ENCODE measurements around the gene KRT33B.

DNA sequence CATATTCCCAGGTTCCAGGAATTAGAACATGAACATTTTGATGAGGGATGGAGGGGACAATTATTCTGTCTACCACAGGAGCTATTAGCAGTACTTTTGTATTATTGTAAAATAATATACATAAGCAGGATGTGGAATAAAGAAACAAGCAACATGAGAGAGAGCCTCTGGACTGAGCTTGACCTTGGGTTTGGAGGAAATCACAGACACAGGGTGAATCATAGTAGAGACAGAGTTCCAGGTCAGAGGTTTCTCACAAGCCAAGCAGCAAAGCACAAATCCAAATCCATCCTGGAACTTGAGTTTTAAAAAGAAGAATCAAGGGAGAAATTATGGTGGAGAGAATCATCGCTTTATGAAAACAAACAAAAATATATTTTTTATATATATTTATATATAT is 22.7 kb upstream of the KRT33B start:
- TF ChIP-seq, protein P1, sequence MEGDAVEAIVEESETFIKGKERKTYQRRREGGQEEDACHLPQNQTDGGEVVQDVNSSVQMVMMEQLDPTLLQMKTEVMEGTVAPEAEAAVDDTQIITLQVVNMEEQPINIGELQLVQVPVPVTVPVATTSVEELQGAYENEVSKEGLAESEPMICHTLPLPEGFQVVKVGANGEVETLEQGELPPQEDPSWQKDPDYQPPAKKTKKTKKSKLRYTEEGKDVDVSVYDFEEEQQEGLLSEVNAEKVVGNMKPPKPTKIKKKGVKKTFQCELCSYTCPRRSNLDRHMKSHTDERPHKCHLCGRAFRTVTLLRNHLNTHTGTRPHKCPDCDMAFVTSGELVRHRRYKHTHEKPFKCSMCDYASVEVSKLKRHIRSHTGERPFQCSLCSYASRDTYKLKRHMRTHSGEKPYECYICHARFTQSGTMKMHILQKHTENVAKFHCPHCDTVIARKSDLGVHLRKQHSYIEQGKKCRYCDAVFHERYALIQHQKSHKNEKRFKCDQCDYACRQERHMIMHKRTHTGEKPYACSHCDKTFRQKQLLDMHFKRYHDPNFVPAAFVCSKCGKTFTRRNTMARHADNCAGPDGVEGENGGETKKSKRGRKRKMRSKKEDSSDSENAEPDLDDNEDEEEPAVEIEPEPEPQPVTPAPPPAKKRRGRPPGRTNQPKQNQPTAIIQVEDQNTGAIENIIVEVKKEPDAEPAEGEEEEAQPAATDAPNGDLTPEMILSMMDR (conservative IDR thresholded peaks at IDR 0.05 in 1 of 2, IDR thresholded peaks at IDR 0.05 in 1 of 2; ENCODE audit: extremely low read depth in 1 of 2, insufficient read depth in 1 of 2, low read depth in 1 of 2, low read length in 2 of 2), result no peak
- no peak for TF ChIP-seq EZH2 (IDR thresholded peaks at IDR 0.05; ENCODE audit: borderline replicate concordance, low read length)
